BLaER1 treated with 17β-estradiol and CSF1 and Interleukin-3, amounts not matched to agents 10 nM and 100 nM (cell line): ENCODE results near the gene SLC16A12.

ENCODE experiments used
- H3K27ac ChIP-seq, 11 experiments: shearing (Covaris generic); formaldehyde crosslinking; 2 replicates each; pipeline ENCODE4 v1.8.1; 2022
- H3K27me3 ChIP-seq, 11 experiments: shearing (Covaris generic); formaldehyde crosslinking; 2 replicates each; pipeline ENCODE4 v1.8.1; 2022
- H3K36me3 ChIP-seq, 11 experiments: shearing (Covaris generic); formaldehyde crosslinking; 2 replicates each; pipeline ENCODE4 v1.8.1; 2022
- H3K4me1 ChIP-seq, 10 experiments: shearing (Covaris generic); formaldehyde crosslinking; 2 replicates each; pipeline ENCODE4 v1.8.1; 2022
- H3K4me2 ChIP-seq, 11 experiments: shearing (Covaris generic); formaldehyde crosslinking; 2 replicates each; pipeline ENCODE4 v1.8.1; 2022
- H3K4me3 ChIP-seq, 10 experiments: shearing (Covaris generic); formaldehyde crosslinking; 2 replicates each; pipeline ENCODE4 v1.8.1; 2022
- H3K9ac ChIP-seq, 11 experiments: shearing (Covaris generic); formaldehyde crosslinking; 2 replicates each; pipeline ENCODE4 v1.8.1; 2022
- H3K9me3 ChIP-seq, 11 experiments: shearing (Covaris generic); formaldehyde crosslinking; replicated peaks in 1 of 11; 2 replicates each; pipeline ENCODE4 v1.8.1; 2022
- H4K20me1 ChIP-seq, 11 experiments: shearing (Covaris generic); formaldehyde crosslinking; 2 replicates each; pipeline ENCODE4 v1.8.1; 2022
- Cebpa-rat ChIP-seq, 11 experiments: shearing (Covaris generic); IDR thresholded peaks; 2 replicates each; pipeline ENCODE4 v1.8.1; 2022

SLC16A12 gene

GRCh38 chr10:89427629-89428028 lies 107.8 kb downstream of the SLC16A12 start:
- H3K9ac ChIP-seq, result 0 out of 22 replicates have a peak overlapping the region, but pooled peaks of 1 of the 11 experiments have one; percentile 18
- H3K27ac ChIP-seq, result no peak overlapping the region
- H3K4me2 ChIP-seq, result no peak overlapping the region
- no peaks in the 10 kb centered on the region for H3K9me3 ChIP-seq
- peaks cover 0 to 4% (median 0%) of the 10 kb centered on the region in 11 experiments; a peak in 1 of 22 replicates for H4K20me1 ChIP-seq
- no peaks in the 10 kb centered on the region for H3K27me3 ChIP-seq
- TF ChIP-seq Cebpa-rat (IDR thresholded peaks at IDR 0.05), result no peak
- H3K4me3 ChIP-seq, result no peak overlapping the region
- H3K4me1 ChIP-seq, result peaks cover 0 to 3% (median 0%) of the 10 kb centered on the region in 10 experiments; a peak in 1 of 20 replicates
- peaks cover 0 to 2% (median 0%) of the 10 kb centered on the region in 11 experiments; a peak in 1 of 22 replicates for H3K36me3 ChIP-seq

GRCh38 chr10:89426230-89426868 lies 109.0 kb downstream of the SLC16A12 start:
- H3K4me1 ChIP-seq, result peaks cover 0 to 3% (median 0%) of the 10 kb centered on the region in 10 experiments; a peak in 1 of 20 replicates
- no peak for TF ChIP-seq Cebpa-rat (IDR thresholded peaks at IDR 0.05)
- no peaks in the 10 kb centered on the region for H3K27me3 ChIP-seq
- no peak overlapping the region for H3K9ac ChIP-seq
- no peak overlapping the region for H3K4me3 ChIP-seq
- H3K27ac ChIP-seq, result no peak overlapping the region
- no peaks in the 10 kb centered on the region for H3K9me3 ChIP-seq
- H3K4me2 ChIP-seq, result no peak overlapping the region
- peaks cover 0 to 14% (median 0%) of the 10 kb centered on the region in 11 experiments; a peak in 4 of 22 replicates for H4K20me1 ChIP-seq
- peaks cover under 1 to 14% (median 4%) of the 10 kb centered on the region in 11 experiments; a peak in 19 of 22 replicates for H3K36me3 ChIP-seq

DNA sequence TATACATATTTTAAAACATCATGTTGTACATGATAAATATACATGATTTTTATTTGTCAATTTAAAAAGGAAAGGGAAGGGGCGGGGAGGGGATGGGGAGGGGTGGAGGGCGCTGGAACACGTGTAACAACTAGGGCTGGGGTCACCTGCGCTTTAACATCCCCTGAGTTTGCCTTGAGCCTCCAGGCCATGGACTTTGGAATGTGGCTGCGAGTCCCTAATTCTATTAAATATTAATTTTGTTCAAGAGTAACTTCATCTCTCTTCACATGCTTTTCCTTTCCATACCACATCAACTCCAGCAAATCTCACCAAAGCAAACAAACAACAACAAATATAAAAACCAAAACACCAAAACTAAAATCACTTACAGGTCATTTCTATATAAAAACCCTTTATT lies 110.4 kb downstream of the SLC16A12 start:
- H3K36me3 ChIP-seq, result peaks cover 8 to 28% (median 18%) of the 10 kb centered on the region in 11 experiments; a peak in 21 of 22 replicates
- H3K9me3 ChIP-seq, result no peaks in the 10 kb centered on the region
- H4K20me1 ChIP-seq, result peaks cover 0 to 18% (median 0%) of the 10 kb centered on the region in 11 experiments; a peak in 6 of 22 replicates
- H3K4me1 ChIP-seq, result peaks cover 0 to 3% (median 0%) of the 10 kb centered on the region in 10 experiments; a peak in 1 of 20 replicates
- H3K9ac ChIP-seq, result no peak overlapping the region
- H3K4me3 ChIP-seq, result no peak overlapping the region
- H3K4me2 ChIP-seq, result no peak overlapping the region
- no peak for TF ChIP-seq Cebpa-rat (IDR thresholded peaks at IDR 0.05)
- H3K27me3 ChIP-seq, result no peaks in the 10 kb centered on the region
- no peak overlapping the region for H3K27ac ChIP-seq

GRCh38 chr10:89421018-89421476 lies 114.3 kb downstream of the SLC16A12 start:
- peaks cover 20 to 37% (median 32%) of the 10 kb centered on the region in 10 experiments for H3K4me1 ChIP-seq
- no peak for TF ChIP-seq Cebpa-rat (IDR thresholded peaks at IDR 0.05)
- H3K27ac ChIP-seq, result no peak overlapping the region
- no peak overlapping the region for H3K4me2 ChIP-seq
- no peaks in the 10 kb centered on the region for H3K27me3 ChIP-seq
- no peak overlapping the region for H3K9ac ChIP-seq
- no peak overlapping the region for H3K4me3 ChIP-seq
- no peaks in the 10 kb centered on the region for H3K9me3 ChIP-seq
- H3K36me3 ChIP-seq, result peaks cover 21 to 52% (median 34%) of the 10 kb centered on the region in 11 experiments
- H4K20me1 ChIP-seq, result peaks cover 0 to 40% (median 0%) of the 10 kb centered on the region in 11 experiments; a peak in 9 of 22 replicates

GRCh38 chr10:89419548-89419947 lies 115.8 kb downstream of the SLC16A12 start:
- Histone ChIP-seq H3K4me3 (no peak overlapping the region), H3K4me2 (peak overlapping the region; percentile 4 to 56 (median 37); a peak in 15 of 22 replicates), H4K20me1 (peaks cover 0 to 44% (median 0%) of the 10 kb centered on the region in 11 experiments; a peak in 9 of 22 replicates), H3K9ac (no peak overlapping the region), H3K9me3 (no peaks in the 10 kb centered on the region), H3K27ac (no peak overlapping the region), H3K36me3 (peaks cover 21 to 52% (median 34%) of the 10 kb centered on the region in 11 experiments), H3K4me1 (peaks cover 31 to 43% (median 39%) of the 10 kb centered on the region in 10 experiments), H3K27me3 (no peaks in the 10 kb centered on the region)
- TF ChIP-seq Cebpa-rat (IDR thresholded peaks at IDR 0.05), result no peak

GRCh38 chr10:89416465-89416864 lies 118.9 kb downstream of the SLC16A12 start:
- Histone ChIP-seq H4K20me1 (peaks cover 0 to 41% (median 0%) of the 10 kb centered on the region in 11 experiments; a peak in 9 of 22 replicates), H3K36me3 (peaks cover 20 to 42% (median 30%) of the 10 kb centered on the region in 11 experiments), H3K9me3 (peaks cover 6 to 12% (median 11%) of the 10 kb centered on the region in 11 experiments), H3K9ac (0 out of 22 replicates have a peak overlapping the region, but pooled peaks of 1 of the 11 experiments have one; percentile 93), H3K27me3 (no peaks in the 10 kb centered on the region), H3K4me2 (peak overlapping the region; percentile 67 to 93 (median 84)), H3K4me3 (peak overlapping the region in 3 of 10 experiments; percentile 81 to 92 (median 86); a peak in 1 of 20 replicates), H3K4me1 (peaks cover 40 to 56% (median 52%) of the 10 kb centered on the region in 10 experiments), H3K27ac (no peak overlapping the region)
- no peak for TF ChIP-seq Cebpa-rat (IDR thresholded peaks at IDR 0.05)

- Histone ChIP-seq H3K27me3 (no peaks in the 10 kb centered on the region), H4K20me1 (peaks cover 0 to 28% (median 0%) of the 10 kb centered on the region in 11 experiments; a peak in 9 of 22 replicates), H3K4me3 (peak overlapping the region; percentile 75 to 92 (median 84)), H3K9me3 (peaks cover 6 to 13% (median 11%) of the 10 kb centered on the region in 11 experiments), H3K9ac (peak overlapping the region; percentile 84 to 97 (median 93)), H3K4me1 (peaks cover 40 to 68% (median 54%) of the 10 kb centered on the region in 10 experiments), H3K4me2 (peak overlapping the region; percentile 67 to 93 (median 84)), H3K27ac (peak overlapping the region; percentile 84 to 98 (median 94)), H3K36me3 (peaks cover 13 to 29% (median 17%) of the 10 kb centered on the region in 11 experiments; a peak in 21 of 22 replicates)
- TF ChIP-seq Cebpa-rat (IDR thresholded peaks at IDR 0.05), result no peak
These were observed 120.2 kb downstream of the SLC16A12 start for GRCh38 chr10:89414879-89415821.

- H3K36me3 ChIP-seq, result peaks cover 13 to 22% (median 15%) of the 10 kb centered on the region in 11 experiments; a peak in 21 of 22 replicates
- H3K27me3 ChIP-seq, result no peaks in the 10 kb centered on the region
- peaks cover 37 to 66% (median 50%) of the 10 kb centered on the region in 10 experiments for H3K4me1 ChIP-seq
- peak within 1 kb of the TSS; percentile 67 to 93 (median 84) for H3K4me2 ChIP-seq
- peak within 1 kb of the TSS; percentile 75 to 92 (median 84) for H3K4me3 ChIP-seq
- peaks cover 0 to 26% (median 0%) of the 10 kb centered on the region in 11 experiments; a peak in 9 of 22 replicates for H4K20me1 ChIP-seq
- peak within 1 kb of the TSS; percentile 84 to 97 (median 93) for H3K9ac ChIP-seq
- TF ChIP-seq Cebpa-rat (IDR thresholded peaks at IDR 0.05), result no peak
- H3K9me3 ChIP-seq, result peaks cover 6 to 13% (median 11%) of the 10 kb centered on the region in 11 experiments
- H3K27ac ChIP-seq, result peak within 1 kb of the TSS; percentile 84 to 98 (median 94)
These were observed 121.1 kb downstream of the SLC16A12 start, which contains the start of gene IFIT5 for GRCh38 chr10:89414146-89414878. Gene IFIT5 (plus strand): TSS chr10:89414568. CDS start chr10:89414799, 231 bp downstream.
